NCI-H1436 treated with DMSO at 0.1 percent for 48 hours (cell line): ENCODE measurements around the gene SPAG4.

ENCODE experiments used
- DNase-seq: peaks from one replicate; lab custom pipeline; 2025; lab: John Stamatoyannopoulos, UW

Gene SPAG4

GRCh38 chr20:35599776-35600120 is 15.9 kb upstream of the SPAG4 start:
- no peak for DNase-seq

GRCh38 chr20:35600176-35600992 is 15.2 kb upstream of the SPAG4 start:
- DNase-seq, result no peak

GRCh38 chr20:35600993-35601973 is 14.3 kb upstream of the SPAG4 start:
- peak; percentile 22 for DNase-seq

- no peak for DNase-seq
Measured at GRCh38 chr20:35601990-35602389, 13.6 kb upstream of the SPAG4 start.

- no peak for DNase-seq
Measured at GRCh38 chr20:35602851-35603495, 12.7 kb upstream of the SPAG4 start.

- no peak for DNase-seq
Measured at GRCh38 chr20:35603695-35604448, 11.8 kb upstream of the SPAG4 start.

GRCh38 chr20:35604449-35604747 is 11.2 kb upstream of the SPAG4 start:
- no peak for DNase-seq

- DNase-seq, result no peak
Measured at GRCh38 chr20:35606127-35606526, 9.5 kb upstream of the SPAG4 start.

- DNase-seq, result no peak
Measured at GRCh38 chr20:35607003-35607735, 8.5 kb upstream of the SPAG4 start.

GRCh38 chr20:35610833-35611427 is 4.7 kb upstream of the SPAG4 start:
- no peak for DNase-seq

GRCh38 chr20:35611482-35611881 is 4.1 kb upstream of the SPAG4 start:
- no peak for DNase-seq

- peak; percentile 97 for DNase-seq
Measured at GRCh38 chr20:35616465-35617396, 1.1 kb downstream of the SPAG4 start.

- DNase-seq, result peak; percentile 45
Measured at GRCh38 chr20:35617397-35618262, 2.0 kb downstream of the SPAG4 start.

GRCh38 chr20:35618263-35619131 is 2.9 kb downstream of the SPAG4 start:
- DNase-seq, result no peak

GRCh38 chr20:35619196-35620095 is 3.8 kb downstream of the SPAG4 start:
- no peak for DNase-seq

GRCh38 chr20:35620818-35621559 is 5.4 kb downstream of the SPAG4 start:
- no peak for DNase-seq
